Measurements from ENCODE around the gene MTNR1B. TPM values are rescaled to one million over a fixed set of nuclear protein-coding genes. Genes with fewer than 3 reads are reported as not detected.

MTNR1B gene
- total RNA-seq, 2 experiments from 2014 or later = not detected

DNA sequence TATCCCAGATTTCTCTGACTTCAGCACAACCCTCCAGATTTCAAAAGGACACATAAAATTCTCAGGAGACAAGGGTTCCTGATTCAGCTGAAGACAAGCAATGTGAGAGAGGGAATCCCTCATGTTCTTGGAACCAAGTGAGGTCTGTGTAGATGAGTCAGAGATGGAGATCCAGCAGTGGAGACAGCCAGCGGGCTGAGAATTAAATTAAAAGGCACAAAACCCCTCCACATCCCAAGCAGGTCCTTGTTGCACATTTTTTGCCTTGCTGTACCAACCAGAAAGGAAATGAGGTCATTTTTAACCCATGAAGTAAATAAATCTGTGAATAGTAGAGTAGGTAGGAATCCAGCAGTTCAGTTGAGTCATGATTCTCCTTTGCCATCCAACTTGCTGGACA, 9.7 kb downstream of the MTNR1B start:
- no peaks in the 10 kb centered on the region for H3K4me1 ChIP-seq (ENCODE audit: insufficient read depth, low read length)
- ChIA-PET CTCF (no interaction called here), POLR2A (no interaction called here)
- intact Hi-C loops (cut with DNase I, micrococcal nuclease) = no loop called here
- ATAC-seq (ENCODE audit: poor library complexity) = no peak
- H3K4me1 Mint-ChIP-seq (ENCODE audit: low read depth) = no peaks in the 10 kb centered on the region
- H3K36me3 ChIP-seq (ENCODE audit: insufficient read depth, low read length) = no peaks in the 10 kb centered on the region
- no peaks in the 10 kb centered on the region for H3K9me3 Mint-ChIP-seq
- peaks cover 0 to 10% of the 10 kb centered on the region in 2 experiments for H3K9me3 ChIP-seq (ENCODE audit: control insufficient read depth in 1 of 2, insufficient read depth in 1 of 2, low read length in 2 of 2)
- no peak overlapping the region for H3K27ac ChIP-seq (ENCODE audit: low read depth in 1 of 2, low read length in 2 of 2)
- H3K4me3 Mint-ChIP-seq = no peak overlapping the region
- TF ChIP-seq, protein P1, sequence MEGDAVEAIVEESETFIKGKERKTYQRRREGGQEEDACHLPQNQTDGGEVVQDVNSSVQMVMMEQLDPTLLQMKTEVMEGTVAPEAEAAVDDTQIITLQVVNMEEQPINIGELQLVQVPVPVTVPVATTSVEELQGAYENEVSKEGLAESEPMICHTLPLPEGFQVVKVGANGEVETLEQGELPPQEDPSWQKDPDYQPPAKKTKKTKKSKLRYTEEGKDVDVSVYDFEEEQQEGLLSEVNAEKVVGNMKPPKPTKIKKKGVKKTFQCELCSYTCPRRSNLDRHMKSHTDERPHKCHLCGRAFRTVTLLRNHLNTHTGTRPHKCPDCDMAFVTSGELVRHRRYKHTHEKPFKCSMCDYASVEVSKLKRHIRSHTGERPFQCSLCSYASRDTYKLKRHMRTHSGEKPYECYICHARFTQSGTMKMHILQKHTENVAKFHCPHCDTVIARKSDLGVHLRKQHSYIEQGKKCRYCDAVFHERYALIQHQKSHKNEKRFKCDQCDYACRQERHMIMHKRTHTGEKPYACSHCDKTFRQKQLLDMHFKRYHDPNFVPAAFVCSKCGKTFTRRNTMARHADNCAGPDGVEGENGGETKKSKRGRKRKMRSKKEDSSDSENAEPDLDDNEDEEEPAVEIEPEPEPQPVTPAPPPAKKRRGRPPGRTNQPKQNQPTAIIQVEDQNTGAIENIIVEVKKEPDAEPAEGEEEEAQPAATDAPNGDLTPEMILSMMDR (IDR thresholded peaks at IDR 0.05) = no peak
- H3K36me3 Mint-ChIP-seq (ENCODE audit: low read depth) = no peaks in the 10 kb centered on the region
- no peak overlapping the region for H3K4me3 ChIP-seq (ENCODE audit: low read length)
- no peak overlapping the region for H3K27ac Mint-ChIP-seq
- H3K27me3 ChIP-seq (ENCODE audit: control insufficient read depth in 1 of 2, insufficient read depth in 2 of 2, low read length in 2 of 2) = no peaks in the 10 kb centered on the region
- no peak for DNase-seq
- H3K27me3 Mint-ChIP-seq = peaks cover 15% of the 10 kb centered on the region

DNA sequence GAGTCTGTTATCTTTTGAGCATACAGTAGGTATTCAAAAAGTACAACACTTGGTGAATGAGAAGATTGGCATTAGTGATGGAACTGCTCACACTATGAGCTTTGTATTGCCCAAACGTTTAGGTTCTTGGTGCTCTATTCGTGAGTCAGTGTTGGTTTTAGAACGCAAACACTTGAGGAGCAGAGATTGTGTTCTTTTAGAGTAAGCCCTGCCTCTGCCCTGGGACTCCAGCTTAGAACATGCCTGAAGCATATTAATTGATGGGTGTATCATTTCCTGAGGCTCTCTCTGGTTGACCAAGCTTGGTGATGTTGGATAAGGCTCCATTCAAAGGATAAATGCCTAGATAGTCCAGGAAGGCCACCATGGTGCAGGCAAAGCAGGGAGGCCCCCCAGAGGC, 10.9 kb downstream of the MTNR1B start:
- Histone ChIP-seq H3K4me3 (ENCODE audit: low read length) (no peak overlapping the region), H3K27ac (ENCODE audit: low read depth in 1 of 2, low read length in 2 of 2) (no peak overlapping the region), H3K4me1 (ENCODE audit: insufficient read depth, low read length) (no peaks in the 10 kb centered on the region), H3K36me3 (ENCODE audit: insufficient read depth, low read length) (no peaks in the 10 kb centered on the region), H3K27me3 (ENCODE audit: control insufficient read depth in 1 of 2, insufficient read depth in 2 of 2, low read length in 2 of 2) (no peaks in the 10 kb centered on the region), H3K9me3 (ENCODE audit: control insufficient read depth in 1 of 2, insufficient read depth in 1 of 2, low read length in 2 of 2) (peaks cover 0 to 10% of the 10 kb centered on the region in 2 experiments)
- DNase-seq (no peak), ATAC-seq (ENCODE audit: poor library complexity) (no peak)
- H3K9me3 Mint-ChIP-seq = no peaks in the 10 kb centered on the region
- H3K27me3 Mint-ChIP-seq = peaks cover 19% of the 10 kb centered on the region
- no peaks in the 10 kb centered on the region for H3K36me3 Mint-ChIP-seq (ENCODE audit: low read depth)
- ChIA-PET CTCF (no interaction called here), POLR2A (no interaction called here)
- intact Hi-C loops (cut with DNase I, micrococcal nuclease) = no loop called here
- TF ChIP-seq, protein P1 (IDR thresholded peaks at IDR 0.05) = no peak
- no peak overlapping the region for H3K27ac Mint-ChIP-seq
- H3K4me1 Mint-ChIP-seq (ENCODE audit: low read depth) = no peaks in the 10 kb centered on the region
- H3K4me3 Mint-ChIP-seq = no peak overlapping the region

DNA sequence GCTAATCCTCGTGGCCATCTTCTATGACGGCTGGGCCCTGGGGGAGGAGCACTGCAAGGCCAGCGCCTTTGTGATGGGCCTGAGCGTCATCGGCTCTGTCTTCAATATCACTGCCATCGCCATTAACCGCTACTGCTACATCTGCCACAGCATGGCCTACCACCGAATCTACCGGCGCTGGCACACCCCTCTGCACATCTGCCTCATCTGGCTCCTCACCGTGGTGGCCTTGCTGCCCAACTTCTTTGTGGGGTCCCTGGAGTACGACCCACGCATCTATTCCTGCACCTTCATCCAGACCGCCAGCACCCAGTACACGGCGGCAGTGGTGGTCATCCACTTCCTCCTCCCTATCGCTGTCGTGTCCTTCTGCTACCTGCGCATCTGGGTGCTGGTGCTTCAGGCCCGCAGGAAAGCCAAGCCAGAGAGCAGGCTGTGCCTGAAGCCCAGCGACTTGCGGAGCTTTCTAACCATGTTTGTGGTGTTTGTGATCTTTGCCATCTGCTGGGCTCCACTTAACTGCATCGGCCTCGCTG, 12.1 kb downstream of the MTNR1B start:
- Mint-ChIP-seq H3K4me3 (no peak overlapping the region), H3K4me1 (ENCODE audit: low read depth) (no peaks in the 10 kb centered on the region), H3K9me3 (no peaks in the 10 kb centered on the region), H3K27ac (no peak overlapping the region), H3K36me3 (ENCODE audit: low read depth) (no peaks in the 10 kb centered on the region), H3K27me3 (peaks cover 19% of the 10 kb centered on the region)
- H3K27me3 ChIP-seq (ENCODE audit: control insufficient read depth in 1 of 2, insufficient read depth in 2 of 2, low read length in 2 of 2) = no peaks in the 10 kb centered on the region
- no peak for ATAC-seq (ENCODE audit: poor library complexity)
- H3K9me3 ChIP-seq (ENCODE audit: control insufficient read depth in 1 of 2, insufficient read depth in 1 of 2, low read length in 2 of 2) = peaks cover 0 to 10% of the 10 kb centered on the region in 2 experiments
- no peak overlapping the region for H3K4me3 ChIP-seq (ENCODE audit: low read length)
- intact Hi-C loops (cut with DNase I, micrococcal nuclease) = no loop called here
- no peaks in the 10 kb centered on the region for H3K4me1 ChIP-seq (ENCODE audit: insufficient read depth, low read length)
- H3K36me3 ChIP-seq (ENCODE audit: insufficient read depth, low read length) = no peaks in the 10 kb centered on the region
- no peak overlapping the region for H3K27ac ChIP-seq (ENCODE audit: low read depth in 1 of 2, low read length in 2 of 2)
- no peak for DNase-seq
- TF ChIP-seq, protein P1 (IDR thresholded peaks at IDR 0.05) = no peak
- ChIA-PET CTCF (no interaction called here), POLR2A (no interaction called here)

Data from CD4-positive, alpha-beta T cell (primary cell).